GM18858 (cell line): ENCODE measurements around the gene EPB41L5.
"Not testable (repeated sequence)": the region's sequence is repeated elsewhere in the genome, so short reads cannot be mapped to it uniquely, and the experiment has no call there.

Experiments used
- ATAC-seq: cut with Tn5 transposase; IDR thresholded peaks from one replicate; pipeline ENCODE4 v1.9.1; 2021; ENCODE audit not compliant: unreplicated experiment

The EPB41L5 gene

DNA sequence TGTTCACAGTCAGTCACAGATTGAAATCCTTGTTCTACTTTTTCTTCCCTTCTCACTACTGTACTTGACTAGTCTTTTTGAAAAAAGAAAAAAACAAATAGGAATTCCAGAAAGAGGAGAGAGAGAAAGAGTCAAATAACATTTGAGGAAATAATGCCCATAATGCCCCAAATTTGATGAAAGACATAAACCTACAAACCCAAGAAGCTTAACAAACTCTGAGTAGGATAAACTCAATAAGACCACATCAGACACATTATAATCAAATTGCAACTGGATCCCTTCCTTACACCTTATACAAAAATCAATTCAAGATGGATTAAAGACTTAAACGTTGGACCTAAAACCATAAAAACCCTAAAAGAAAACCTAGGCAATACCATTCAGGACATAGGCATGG is 179.4 kb downstream of the EPB41L5 start:
- no peak for ATAC-seq

DNA sequence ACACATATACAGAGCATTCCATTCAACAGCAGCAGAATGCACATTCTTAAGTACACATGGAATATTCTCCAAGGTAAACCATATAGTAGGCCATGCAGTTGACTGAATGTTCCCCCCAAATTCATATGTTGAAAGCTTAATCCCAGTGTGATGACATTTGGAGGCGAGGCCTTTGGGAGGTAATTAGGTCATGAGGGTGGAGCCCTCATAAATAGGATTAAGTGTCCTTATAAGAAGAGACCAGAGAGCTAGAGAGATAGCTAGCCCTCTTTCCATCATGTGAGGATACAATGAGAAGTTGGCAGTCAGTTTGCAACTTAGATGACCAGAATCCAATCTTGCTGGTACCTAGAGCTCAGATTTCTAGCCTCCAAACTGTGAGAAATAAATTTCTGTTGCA is 182.7 kb downstream of the EPB41L5 start:
- no peak for ATAC-seq

DNA sequence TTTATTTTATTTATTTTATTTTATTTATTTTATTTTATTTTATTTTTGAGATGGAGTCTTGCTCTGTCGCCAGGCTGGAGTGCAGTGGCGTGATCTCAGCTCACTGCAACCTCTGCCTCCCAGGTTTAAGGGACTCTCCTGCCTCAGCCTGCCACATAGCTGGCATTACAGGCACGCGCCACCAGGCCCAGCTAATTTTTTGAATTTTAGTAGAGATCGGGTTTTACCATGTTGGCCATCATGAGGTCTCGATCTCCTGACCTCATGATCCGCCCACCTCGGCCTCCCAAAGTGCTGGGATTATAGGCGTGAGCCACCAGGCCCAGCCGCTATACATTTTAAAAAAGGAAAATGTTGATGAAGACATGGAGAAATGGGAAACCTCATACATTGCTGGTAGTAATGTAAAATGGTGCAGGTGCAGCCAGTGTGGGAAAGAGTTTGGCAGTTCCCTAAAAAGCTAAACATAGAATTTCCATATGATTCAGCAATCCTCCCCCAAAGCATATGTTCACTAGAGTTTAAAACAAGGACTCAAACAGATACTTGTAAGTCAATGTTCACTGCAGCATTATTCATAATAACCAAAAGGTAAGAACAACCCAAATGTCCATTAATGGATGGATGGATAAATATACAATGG is 187.1 kb downstream of the EPB41L5 start:
- not testable (repeated sequence) for ATAC-seq

DNA sequence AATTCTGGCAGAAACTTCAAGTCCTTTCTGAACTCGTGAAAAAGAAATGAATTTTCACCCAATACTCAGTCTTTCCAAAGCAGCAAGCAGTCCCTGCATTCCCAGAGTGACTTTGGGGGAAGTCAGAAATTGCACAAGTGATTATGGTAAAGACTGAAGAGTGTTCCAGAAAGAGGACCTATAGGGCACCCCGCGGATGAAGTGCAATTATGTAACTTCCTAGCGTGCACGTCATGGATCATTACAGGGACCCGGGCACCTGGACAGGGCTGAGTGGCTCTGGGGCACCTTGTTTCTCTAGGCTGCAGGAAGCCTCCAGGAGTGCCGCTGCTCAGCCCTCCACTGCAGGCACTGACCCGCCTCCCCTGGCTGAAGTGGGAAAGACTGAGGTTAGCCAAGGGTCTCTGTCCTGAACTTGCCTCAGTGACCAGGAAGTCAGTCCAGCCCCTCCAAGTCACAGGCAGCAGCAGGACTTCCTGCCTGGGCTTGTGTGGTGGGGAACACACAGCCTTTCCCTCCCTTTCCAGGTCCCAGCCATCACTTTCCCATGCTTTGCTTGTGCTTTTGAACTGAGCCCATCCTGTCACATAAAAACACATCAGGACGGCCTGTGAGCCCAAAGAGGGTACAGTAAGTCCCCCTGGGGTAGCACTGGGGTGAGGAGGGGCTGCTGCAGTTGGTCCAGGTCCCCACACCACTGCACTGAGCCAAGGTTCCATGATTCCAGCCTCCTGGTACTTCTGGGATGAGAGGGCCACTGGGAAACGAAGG is 190.6 kb downstream of the EPB41L5 start:
- ATAC-seq: no peak

DNA sequence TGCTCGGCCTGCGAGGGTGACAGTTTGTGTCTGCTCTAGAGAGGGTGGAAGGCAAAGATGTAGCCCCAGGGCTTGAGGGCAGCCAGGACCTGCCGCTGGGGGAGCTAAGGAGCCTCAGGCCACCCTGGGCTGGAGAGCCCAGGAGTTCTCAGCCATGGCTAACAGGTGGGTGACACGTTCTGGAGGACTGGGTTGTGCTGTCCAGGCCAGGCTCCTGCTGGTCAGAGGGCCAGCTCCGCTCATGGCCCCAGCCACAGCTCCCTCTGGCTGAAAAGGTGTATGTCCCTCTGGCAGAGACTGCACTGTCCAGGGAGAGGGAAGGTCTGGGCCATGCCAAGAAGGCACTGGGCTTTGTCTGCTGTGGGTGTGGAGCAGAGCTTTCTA is 191.1 kb downstream of the EPB41L5 start:
- no peak for ATAC-seq

DNA sequence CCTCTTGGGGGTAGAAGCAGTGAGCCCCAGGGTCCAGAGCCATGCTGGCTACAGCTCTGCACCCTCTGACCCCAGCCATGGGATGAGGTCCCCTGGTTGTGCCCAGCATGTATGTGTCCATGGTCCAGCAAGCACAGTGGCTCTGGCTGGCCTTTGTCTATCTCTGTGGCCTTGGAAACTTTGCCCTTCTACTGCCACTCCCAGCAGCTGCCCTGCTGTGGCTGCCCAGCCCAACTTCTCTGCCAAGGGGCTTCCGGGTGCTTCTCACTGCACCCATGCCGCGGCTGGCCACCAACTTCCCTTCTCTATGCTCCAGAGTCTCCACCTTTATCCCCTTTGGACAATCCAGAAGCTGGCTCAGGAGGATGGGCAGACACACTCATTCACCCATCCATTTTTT is 191.5 kb downstream of the EPB41L5 start:
- no peak for ATAC-seq

DNA sequence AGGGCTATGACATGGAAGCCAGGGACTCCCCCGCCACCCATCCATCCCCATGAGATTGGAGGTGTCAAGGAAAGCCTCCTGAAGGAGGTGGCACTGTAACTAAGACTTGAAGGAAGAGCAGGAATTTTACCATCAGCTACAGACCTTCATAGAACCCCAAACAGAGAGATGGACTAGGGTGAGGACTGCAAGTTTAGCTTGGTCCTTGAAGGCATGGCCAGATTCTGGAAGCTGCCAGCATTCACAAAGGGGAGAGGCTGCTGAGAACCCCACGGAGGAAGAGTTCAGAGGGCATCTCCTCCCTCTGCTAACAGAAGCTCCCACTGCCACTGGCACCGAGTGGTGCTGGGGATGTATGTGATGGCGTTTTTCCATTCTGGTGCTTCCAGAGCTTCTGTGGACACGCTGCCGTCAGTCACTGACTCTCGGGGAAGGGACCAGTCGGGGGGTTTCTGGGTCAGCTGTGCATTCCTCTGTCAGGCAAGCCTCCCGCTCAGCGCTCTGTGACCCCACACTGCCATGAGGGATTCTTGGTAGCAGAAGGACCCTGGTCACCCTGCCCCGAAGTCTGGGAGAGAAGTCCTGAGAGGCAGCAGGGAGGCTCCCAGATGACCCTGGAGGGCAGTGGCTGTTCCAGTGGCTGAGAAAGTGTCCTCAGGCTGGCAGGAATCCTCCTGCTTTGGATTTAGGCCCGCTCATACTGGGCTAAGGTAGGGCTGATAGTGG is 192.2 kb downstream of the EPB41L5 start:
- no peak for ATAC-seq

DNA sequence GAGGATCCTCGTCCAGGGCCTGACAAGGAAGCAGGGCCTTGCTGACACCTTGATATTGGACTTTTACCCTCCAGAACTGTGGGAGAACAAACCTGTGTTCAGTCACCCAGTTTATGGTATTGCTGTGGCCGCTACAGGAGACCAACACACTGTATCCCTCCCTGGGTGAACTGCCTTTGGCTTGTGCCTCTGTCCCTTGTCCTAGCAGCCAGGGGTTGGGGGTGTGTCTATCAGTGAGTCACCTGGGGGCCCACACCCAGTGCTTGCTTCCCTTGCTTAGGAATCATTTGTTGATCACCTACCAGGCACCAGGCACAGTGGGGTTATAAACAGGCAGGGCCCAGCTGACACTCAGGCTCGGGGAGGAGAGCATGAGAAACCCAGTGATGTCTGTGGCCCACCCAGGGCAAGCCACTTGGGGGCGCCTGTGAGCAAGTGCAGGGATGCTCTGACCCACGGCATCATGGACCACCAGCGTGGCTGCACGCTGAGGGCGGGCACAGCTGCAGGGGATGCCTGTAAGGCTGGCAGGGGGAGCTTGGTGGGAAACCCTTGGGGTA is 193.2 kb downstream of the EPB41L5 start:
- no peak for ATAC-seq

DNA sequence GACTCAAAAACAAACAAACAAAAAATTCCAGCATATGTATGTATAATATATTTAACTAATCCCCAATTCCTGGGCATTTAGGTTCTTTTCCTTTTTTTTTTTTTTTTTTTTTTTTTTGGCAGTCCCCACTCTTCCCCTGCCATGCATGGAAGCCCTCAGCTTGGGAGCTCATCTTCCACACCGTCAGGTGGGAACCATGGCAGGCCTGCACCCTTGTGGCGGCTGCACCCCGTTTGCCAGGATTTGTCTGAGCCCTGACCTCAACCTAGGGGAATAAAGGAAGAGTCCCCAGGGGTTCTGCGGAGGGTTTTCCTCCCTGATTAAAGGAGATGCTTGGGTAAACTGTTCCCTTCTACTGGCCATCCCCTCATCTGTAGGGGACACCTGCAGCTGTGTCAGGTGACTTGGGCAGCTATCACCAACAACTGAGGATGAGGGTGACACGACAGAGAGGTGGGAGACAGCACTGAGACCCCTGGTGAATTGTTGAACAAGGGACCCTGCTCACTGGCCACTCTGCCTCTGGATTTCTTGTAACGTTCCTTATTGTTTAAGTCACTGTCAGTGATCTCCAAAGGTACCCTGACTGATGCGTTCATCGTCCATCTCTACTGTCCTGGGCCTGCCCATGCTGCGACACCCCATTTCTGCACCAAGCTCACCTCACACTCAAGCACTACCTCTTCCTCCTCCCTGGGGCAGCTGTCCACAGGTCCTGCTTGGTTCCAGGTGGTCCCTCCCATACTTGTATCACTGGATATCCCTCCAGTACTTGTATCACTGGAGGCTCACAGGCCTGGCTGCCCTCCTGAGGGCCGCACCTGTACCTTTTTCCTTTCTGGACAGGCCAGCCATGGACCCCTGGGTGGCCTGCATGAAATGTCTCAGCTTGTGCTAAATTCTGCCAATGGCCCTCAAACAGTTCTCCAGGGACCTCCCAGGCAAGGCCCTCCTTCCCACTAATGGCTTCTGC is 195.8 kb downstream of the EPB41L5 start:
- ATAC-seq: no peak

DNA sequence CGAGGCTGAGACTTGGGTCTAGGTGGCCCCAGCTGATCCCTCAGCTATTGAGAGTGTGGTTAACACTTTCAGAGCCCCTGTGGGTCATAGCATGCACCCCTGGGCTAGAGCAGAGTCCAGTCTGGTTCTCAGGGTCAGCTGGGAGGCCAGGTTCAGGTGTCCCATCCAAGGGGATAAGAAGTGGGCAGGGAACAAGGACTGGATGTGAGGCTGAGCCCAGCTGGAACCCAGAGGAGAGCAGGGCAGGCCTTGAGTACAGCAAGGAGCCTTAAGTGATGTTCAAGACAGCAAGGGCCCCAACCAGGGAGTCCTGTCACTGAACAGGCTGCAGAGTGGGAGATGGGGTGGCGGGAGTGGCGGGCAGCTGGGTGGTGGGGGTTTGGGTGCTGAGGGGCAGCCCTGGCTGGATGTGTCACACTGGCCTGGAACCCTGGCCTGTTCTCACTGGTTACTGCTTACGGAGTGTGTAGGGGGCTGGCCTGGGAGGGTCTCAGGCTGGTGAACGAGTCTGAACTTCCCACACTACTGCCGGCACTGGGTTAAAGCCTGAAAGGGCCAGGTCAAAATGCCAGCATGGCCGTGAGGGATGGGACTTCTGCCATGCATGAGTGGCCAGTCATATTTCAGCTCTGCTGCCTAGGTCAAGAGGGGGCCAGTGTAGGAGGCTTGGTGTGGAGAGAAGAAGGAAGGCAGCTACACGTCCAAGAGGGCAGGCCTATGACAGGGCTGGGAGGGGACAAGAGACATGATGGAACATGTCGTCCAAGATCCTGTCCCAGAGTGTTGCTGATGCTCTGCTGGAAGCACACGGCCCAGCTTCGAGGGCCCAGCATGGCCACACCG is 196.8 kb downstream of the EPB41L5 start:
- no peak for ATAC-seq

DNA sequence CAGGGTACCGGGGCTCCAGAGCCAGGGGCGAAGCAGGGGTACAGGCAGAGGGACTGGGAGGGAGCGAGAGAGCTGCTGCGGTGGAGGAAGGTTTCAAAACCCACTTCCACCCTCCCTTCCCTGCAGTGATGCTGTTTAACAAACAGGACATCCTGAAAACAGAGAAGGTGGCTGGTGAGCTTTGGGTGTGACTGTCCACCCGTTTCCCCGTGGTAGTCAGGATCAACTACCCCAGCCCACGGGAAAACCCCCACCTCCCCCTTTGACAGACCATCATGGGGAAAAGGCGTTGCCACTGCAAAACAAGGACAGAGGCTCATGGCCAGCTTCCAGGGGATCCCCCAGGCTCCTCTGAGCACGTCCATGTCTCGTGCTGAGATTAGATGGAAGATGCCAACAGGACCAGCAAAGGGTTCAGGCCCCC is 197.4 kb downstream of the EPB41L5 start:
- ATAC-seq: no peak

DNA sequence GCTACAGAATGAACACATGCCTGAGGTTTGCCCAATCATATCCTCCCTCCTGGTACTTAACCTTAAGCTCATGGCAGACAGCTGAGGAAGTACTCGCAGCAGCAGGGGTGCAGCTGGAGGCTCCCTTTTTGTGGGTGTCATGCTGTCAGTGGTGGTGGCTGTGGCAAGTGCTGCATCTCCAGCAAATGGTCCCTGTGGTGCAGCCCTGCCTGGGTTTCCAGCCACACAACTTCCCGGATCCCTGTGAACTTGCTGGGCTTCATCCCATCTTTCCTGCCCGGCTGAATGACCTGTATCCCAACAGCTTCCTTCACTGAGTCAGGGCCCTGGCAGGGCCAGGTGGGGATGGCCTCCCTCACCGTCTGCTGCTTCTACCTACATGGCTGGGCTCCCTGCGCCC is 205.3 kb downstream of the EPB41L5 start:
- ATAC-seq: no peak

DNA sequence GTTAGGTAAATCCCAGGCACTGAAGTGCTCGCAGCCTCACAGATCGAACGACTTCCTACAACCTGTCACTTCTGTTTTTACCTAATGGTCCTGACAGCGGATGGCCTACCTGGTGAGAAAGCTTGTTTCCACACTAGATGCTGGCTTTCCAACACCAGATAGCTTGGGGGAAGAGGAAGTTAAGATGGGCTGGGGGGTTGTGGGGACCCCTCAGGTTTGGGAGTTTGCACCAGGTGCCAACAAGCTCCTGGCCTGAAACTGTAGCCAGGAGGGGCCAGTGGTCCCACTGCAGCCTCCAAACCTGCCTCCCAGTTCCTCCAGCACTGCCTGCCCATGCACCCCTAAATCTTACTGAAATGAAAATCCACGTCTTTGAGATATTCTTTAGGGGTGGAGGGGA is 206.4 kb downstream of the EPB41L5 start:
- ATAC-seq: no peak

DNA sequence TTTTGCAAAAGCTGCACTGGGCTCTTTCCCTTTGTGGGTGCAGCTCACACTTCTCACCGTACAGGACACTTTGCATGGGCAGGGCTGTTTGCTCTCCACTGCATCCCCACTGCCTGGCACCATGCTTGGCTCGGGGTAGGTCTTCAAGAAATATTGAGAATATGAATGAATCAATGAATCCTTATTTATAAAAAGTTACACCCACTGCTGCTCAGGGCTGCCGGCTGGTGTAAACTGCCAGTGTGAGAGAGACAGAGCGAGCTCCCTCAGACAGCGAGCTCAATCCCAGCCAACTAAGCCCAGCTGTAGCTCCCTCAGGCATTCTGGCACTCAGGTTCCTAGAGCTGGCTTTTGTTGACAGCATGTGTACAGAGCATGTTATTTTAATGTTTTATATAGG is 206.9 kb downstream of the EPB41L5 start:
- ATAC-seq: no peak

DNA sequence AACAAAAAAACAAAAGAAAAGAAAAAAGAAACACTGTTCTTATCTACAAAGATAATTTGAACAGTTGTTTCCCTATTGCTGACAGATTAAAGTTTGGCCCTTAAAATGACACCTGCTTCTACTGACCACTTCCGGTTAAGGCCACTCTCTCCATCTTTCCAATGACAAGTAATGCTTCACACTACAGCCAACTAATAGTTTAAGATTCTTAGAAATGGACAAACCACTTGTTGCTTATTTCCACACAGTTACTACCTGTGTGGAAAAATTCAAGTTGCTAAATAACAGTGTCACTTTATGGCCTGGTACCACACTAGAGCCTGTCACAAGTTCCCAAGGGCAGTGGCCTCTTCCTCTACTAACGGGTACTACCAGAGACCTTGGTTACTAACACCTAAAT is 207.9 kb downstream of the EPB41L5 start:
- no peak for ATAC-seq

DNA sequence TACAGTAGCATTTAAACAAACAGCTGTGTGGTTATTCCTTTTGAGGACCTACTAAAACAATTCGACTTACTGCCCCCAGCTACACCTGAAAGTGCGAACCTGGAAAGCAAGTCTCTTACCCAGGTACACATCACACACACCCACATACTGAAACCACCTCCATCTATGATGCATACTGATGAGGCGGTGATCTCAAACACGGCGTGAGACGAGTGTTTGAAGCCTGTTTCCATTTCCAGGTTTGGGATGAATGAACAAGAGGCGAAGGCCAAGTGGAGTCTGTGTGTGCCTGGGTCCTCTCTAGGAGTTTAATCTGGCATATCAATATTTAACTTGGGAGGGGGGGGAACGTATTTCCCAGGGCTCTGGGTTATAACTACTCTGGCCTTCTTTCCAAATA is 208.7 kb downstream of the EPB41L5 start:
- no peak for ATAC-seq

DNA sequence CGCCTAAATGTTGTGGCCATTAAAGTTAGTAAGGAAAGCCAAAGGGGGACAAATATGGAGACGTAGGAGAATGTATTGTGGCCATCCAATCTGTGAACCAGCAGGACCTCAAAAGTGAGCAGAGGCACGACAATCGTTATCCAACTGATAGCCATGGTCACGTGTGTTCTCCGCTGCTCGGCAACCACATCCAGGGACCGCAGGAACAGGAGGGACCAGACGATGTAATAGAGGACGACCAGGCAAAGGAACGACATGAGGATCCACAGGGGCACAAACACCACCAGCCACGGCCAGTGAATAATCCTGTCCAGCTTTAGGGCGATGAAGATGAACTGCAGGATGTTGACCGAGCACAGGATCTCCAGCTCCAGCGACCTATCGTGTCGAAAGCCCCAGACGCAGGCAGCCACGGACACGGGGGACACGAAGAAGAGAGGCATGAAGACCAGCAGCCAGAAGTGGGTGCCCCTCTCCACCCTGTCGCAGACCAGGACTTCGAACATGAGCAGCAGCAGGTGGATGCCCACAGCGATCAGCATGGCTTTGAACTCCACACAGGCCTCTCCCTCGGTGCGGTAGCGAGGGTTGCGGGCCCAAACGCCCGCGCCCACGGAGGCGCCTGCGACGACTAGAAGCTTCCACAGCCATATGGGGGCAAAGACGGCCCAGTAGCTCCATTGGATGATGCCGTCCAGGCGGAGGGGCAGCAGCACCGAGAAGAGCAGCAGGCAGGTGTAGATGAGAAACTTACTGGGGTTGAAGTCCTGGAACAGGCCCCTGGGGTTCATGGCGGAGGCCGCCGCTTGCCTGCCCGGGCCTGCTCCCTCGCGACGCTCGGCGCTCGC is 209.5 kb downstream of the EPB41L5 start:
- no peak for ATAC-seq

DNA sequence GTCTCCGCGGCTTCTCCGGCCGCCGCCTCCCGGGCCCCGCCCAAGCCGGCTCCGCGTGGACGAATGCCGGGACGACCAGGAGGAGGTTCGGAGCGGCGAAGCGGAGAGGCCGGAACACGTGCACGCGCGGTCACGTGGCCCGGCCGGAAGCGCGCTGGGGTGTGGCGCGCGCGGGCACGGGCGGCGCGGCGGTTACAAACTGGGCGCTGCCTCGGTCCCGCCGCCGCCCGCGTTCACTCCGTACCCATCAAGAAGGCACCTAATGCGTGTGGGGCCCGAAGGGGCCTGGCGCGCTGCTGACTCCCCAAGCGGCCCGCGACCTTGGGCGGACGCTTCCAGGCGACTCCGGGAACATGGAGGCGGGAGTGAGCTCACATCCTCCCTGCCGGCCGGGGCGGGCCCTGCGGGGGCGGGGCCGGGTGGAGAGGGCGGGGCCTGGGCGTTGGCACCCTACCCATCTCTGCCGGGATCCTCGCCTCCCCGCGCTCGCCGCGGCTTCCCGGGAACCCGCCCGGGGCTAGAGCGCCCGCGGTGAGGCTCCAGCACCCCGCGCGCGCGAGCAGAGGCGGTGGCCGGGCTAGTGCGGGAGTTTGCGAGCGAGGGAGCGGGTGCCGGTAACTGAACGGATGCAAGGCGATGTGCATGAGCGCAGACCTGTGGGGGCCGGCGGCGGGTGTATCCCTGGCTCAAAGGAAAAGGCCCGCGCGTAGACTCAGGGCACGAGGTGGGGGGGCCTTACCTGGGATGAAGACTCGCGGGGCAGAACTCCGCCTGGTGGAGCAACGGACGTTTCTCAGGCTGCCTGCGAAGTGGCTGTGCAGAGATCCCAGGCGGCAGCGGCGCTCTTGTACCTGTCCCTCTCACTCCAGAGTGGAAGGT is 210.4 kb downstream of the EPB41L5 start, which contains the start of gene TMEM185B:
Gene TMEM185B (minus strand): TSS at position 367 of the 879 bp plus-strand sequence. CDS start 424 bp downstream, outside the sequence.
- peak; percentile 71 for ATAC-seq
